Measurements from ENCODE around the gene OR2J1. TPM values are rescaled to one million over a fixed set of nuclear protein-coding genes. Genes with fewer than 3 reads are reported as not detected.
"Not testable (repeated sequence)": the region's sequence is repeated elsewhere in the genome, so short reads cannot be mapped to it uniquely, and the experiment has no call there.

OR2J1 gene
- total RNA-seq, 1 experiment from 2014 or later = not detected

GRCh38 chr6:29107758-29108157, 8.5 kb downstream of the OR2J1 start, which contains the start of gene OR2J3:
Gene OR2J3, plus strand, starts transcription at chr6:29108058. Its CDS starts 3,833 bp downstream, at chr6:29111891.
- ChIA-PET POLR2A (no interaction called here), CTCF (no interaction called here)
- H3K27ac Mint-ChIP-seq (ENCODE audit: unreplicated experiment) = no peak within 1 kb of the TSS
- no peaks in the 10 kb centered on the region for H3K4me1 Mint-ChIP-seq (ENCODE audit: low read depth, unreplicated experiment)
- no TSS peak for BruUV-seq (replicated peaks)
- Histone ChIP-seq H3K27me3 (replicated peaks; ENCODE audit: control insufficient read depth, insufficient read depth, low read length) (no peaks in the 10 kb centered on the region), H3K4me3 (ENCODE audit: low read depth, low read length) (no peak within 1 kb of the TSS), H3K4me1 (no peaks in the 10 kb centered on the region), H3K36me3 (ENCODE audit: control insufficient read depth, insufficient read depth, low read length) (no peaks in the 10 kb centered on the region), H3K9me3 (no peaks in the 10 kb centered on the region)
- TF ChIP-seq CTCF (IDR thresholded peaks at IDR 0.05; ENCODE audit: insufficient read depth in 1 of 2, low read depth in 1 of 2, low read length in 1 of 2, severe bottlenecking in 1 of 2, unreplicated experiment in 1 of 2) = no peak
- H3K9me3 Mint-ChIP-seq (ENCODE audit: unreplicated experiment) = no peaks in the 10 kb centered on the region
- intact Hi-C loops (cut with micrococcal nuclease; ENCODE audit: unreplicated experiment) = no loop called here
- no peak within 1 kb of the TSS for H3K4me3 Mint-ChIP-seq (ENCODE audit: unreplicated experiment)
- DNase-seq = no peak
- H3K36me3 Mint-ChIP-seq (ENCODE audit: insufficient read depth, unreplicated experiment) = no peaks in the 10 kb centered on the region
- H3K27me3 Mint-ChIP-seq (ENCODE audit: insufficient read depth, unreplicated experiment) = peaks cover 3% of the 10 kb centered on the region

GRCh38 chr6:29112135-29112534, 12.8 kb downstream of the OR2J1 start:
- Histone ChIP-seq H3K4me1 (no peaks in the 10 kb centered on the region), H3K27me3 (replicated peaks; ENCODE audit: control insufficient read depth, insufficient read depth, low read length) (no peaks in the 10 kb centered on the region), H3K4me3 (ENCODE audit: low read depth, low read length) (no peak overlapping the region), H3K9me3 (no peaks in the 10 kb centered on the region), H3K36me3 (ENCODE audit: control insufficient read depth, insufficient read depth, low read length) (no peaks in the 10 kb centered on the region)
- Mint-ChIP-seq H3K27me3 (ENCODE audit: insufficient read depth, unreplicated experiment) (peaks cover 3% of the 10 kb centered on the region), H3K9me3 (ENCODE audit: unreplicated experiment) (no peaks in the 10 kb centered on the region), H3K27ac (ENCODE audit: unreplicated experiment) (no peak overlapping the region), H3K4me1 (ENCODE audit: low read depth, unreplicated experiment) (no peaks in the 10 kb centered on the region), H3K4me3 (ENCODE audit: unreplicated experiment) (no peak overlapping the region), H3K36me3 (ENCODE audit: insufficient read depth, unreplicated experiment) (no peaks in the 10 kb centered on the region)
- ChIA-PET POLR2A (no interaction called here), CTCF (no interaction called here)
- peak in 1 of 2 experiments; percentile 16 for TF ChIP-seq CTCF (IDR thresholded peaks at IDR 0.05; ENCODE audit: insufficient read depth in 1 of 2, low read depth in 1 of 2, low read length in 1 of 2, severe bottlenecking in 1 of 2, unreplicated experiment in 1 of 2)
- intact Hi-C loops (cut with micrococcal nuclease; ENCODE audit: unreplicated experiment) = loop anchor here (1.0 kb wide), 1 partner anchor 40 kb away; no protein-coding TSS in a partner anchor
- DNase-seq = peak in 1 of 2 experiments; percentile 13
- no TSS peak for BruUV-seq (replicated peaks)

- H3K27me3 Mint-ChIP-seq (ENCODE audit: insufficient read depth, unreplicated experiment); H3K9me3 Mint-ChIP-seq (ENCODE audit: unreplicated experiment); H3K4me1 Mint-ChIP-seq (ENCODE audit: low read depth, unreplicated experiment); CTCF ChIA-PET; H3K4me3 Mint-ChIP-seq (ENCODE audit: unreplicated experiment); H3K4me1 ChIP-seq; BruUV-seq (replicated peaks); DNase-seq; H3K4me3 ChIP-seq (ENCODE audit: low read depth, low read length); intact Hi-C loops (cut with micrococcal nuclease; ENCODE audit: unreplicated experiment); H3K36me3 Mint-ChIP-seq (ENCODE audit: insufficient read depth, unreplicated experiment); H3K27me3 ChIP-seq (replicated peaks; ENCODE audit: control insufficient read depth, insufficient read depth, low read length); H3K36me3 ChIP-seq (ENCODE audit: control insufficient read depth, insufficient read depth, low read length); H3K9me3 ChIP-seq; H3K27ac Mint-ChIP-seq (ENCODE audit: unreplicated experiment); POLR2A ChIA-PET: not testable (repeated sequence)
These were observed 15.7 kb downstream of the OR2J1 start for GRCh38 chr6:29114964-29115363.
